GM19463 (cell line): ENCODE results near the gene ZNF503.

Experiments
- ATAC-seq: cut with Tn5 transposase; IDR thresholded peaks from one replicate; pipeline ENCODE4 v1.9.1; 2021; ENCODE audit warnings: mild to moderate bottlenecking, moderate library complexity; ENCODE audit not compliant: unreplicated experiment

The ZNF503 gene

GRCh38 chr10:75407224-75407712 is 5.7 kb upstream of the ZNF503 start:
- no peak for ATAC-seq

- no peak for ATAC-seq
These were observed 5.1 kb upstream of the ZNF503 start for GRCh38 chr10:75406462-75407223.

GRCh38 chr10:75405598-75406461 is 4.3 kb upstream of the ZNF503 start:
- ATAC-seq, result no peak

- no peak for ATAC-seq
These were observed 3.4 kb upstream of the ZNF503 start for GRCh38 chr10:75404815-75405597.

- peak; percentile 7 for ATAC-seq
These were observed 2.6 kb upstream of the ZNF503 start for GRCh38 chr10:75403939-75404814.

- ATAC-seq, result no peak
These were observed 1.8 kb upstream of the ZNF503 start for GRCh38 chr10:75403144-75403938.

- no peak for ATAC-seq
These were observed 1.1 kb upstream of the ZNF503 start for GRCh38 chr10:75402486-75403143.

GRCh38 chr10:75400771-75401568 is 594 bp downstream of the ZNF503 start:
- ATAC-seq, result peak; percentile 17

- ATAC-seq, result no peak
These were observed 1.3 kb downstream of the ZNF503 start for GRCh38 chr10:75400163-75400770.

- ATAC-seq, result peak; percentile 15
These were observed 2.0 kb downstream of the ZNF503 start for GRCh38 chr10:75399461-75400162.

- no peak for ATAC-seq
These were observed 2.7 kb downstream of the ZNF503 start for GRCh38 chr10:75398692-75399460.

- no peak for ATAC-seq
These were observed 3.3 kb downstream of the ZNF503 start for GRCh38 chr10:75398200-75398691.

- ATAC-seq, result no peak
These were observed 3.9 kb downstream of the ZNF503 start for GRCh38 chr10:75397496-75398199.

GRCh38 chr10:75396631-75397495 is 4.7 kb downstream of the ZNF503 start:
- no peak for ATAC-seq
